ENCODE data around the gene FAH. TPM values are rescaled to one million over a fixed set of nuclear protein-coding genes. Genes with fewer than 3 reads are reported as not detected.

Gene FAH
- total RNA-seq, 1 experiment from 2014 or later, result 21.5 TPM

DNA sequence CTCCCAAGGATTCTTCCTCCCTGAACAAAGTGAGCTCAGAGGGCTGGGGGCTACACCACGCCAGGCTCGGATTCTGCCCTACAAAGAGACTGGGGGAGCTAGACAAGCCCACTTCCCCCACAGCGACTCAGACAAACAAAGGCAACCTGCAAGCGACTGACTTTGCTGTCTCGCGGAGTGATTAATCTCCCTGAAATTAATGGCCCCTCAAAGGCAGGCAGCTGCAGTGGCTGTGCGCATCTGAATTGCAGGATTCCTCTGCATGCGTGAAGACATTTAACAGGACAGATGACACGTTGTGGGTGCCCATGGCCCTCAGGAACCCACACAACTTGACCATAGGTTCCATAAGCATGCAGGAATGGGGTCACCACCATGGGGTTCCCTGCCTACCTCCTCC is 80.8 kb downstream of the FAH start:
- H3K79me2 ChIP-seq (ENCODE audit: insufficient read depth, low read length), result no peaks in the 10 kb centered on the region
- no peak overlapping the region for H4K8ac ChIP-seq (replicated peaks; ENCODE audit: insufficient read length, low read depth, low read length)
- H3K4me3 Mint-ChIP-seq, result no peak overlapping the region
- WGBS (ENCODE audit: extremely low coverage, insufficient read length, low lambda C conversion rate), result no CpG with 5 or more reads among the region's 9 CpGs
- H3K9me3 ChIP-seq (ENCODE audit: control insufficient read depth, low read depth, low read length), result no peaks in the 10 kb centered on the region
- no peak overlapping the region for H2BK15ac ChIP-seq (ENCODE audit: low read depth, low read length)
- H2AK5ac ChIP-seq (ENCODE audit: insufficient read length, low read length), result no peak overlapping the region
- no peak overlapping the region for H2BK120ac ChIP-seq (ENCODE audit: low read depth, low read length, poor library complexity, severe bottlenecking)
- peaks cover 5% of the 10 kb centered on the region for H3K27me3 Mint-ChIP-seq (ENCODE audit: low read depth)
- H2BK12ac ChIP-seq (ENCODE audit: insufficient read length, low read depth, low read length), result no peak overlapping the region
- H3K18ac ChIP-seq (ENCODE audit: insufficient read length, low read depth, low read length), result no peak overlapping the region
- DNase-seq, result no peak
- H3K14ac ChIP-seq (ENCODE audit: insufficient read depth, low read length), result no peak overlapping the region
- no peak overlapping the region for H3K4ac ChIP-seq (ENCODE audit: low read depth, low read length)
- no peaks in the 10 kb centered on the region for H3K4me1 ChIP-seq (ENCODE audit: insufficient read depth, low read length)
- H2BK20ac ChIP-seq (ENCODE audit: low read depth, low read length, poor library complexity, severe bottlenecking), result no peak overlapping the region
- no peak overlapping the region for H3K56ac ChIP-seq (ENCODE audit: insufficient read length, low read depth, low read length)
- H2AFZ ChIP-seq (ENCODE audit: low read length), result no peak overlapping the region
- no peaks in the 10 kb centered on the region for H3K23me2 ChIP-seq (ENCODE audit: insufficient read length, low read depth, low read length, poor library complexity, severe bottlenecking)
- H4K20me1 ChIP-seq (ENCODE audit: control insufficient read depth, insufficient read depth, insufficient read length), result no peaks in the 10 kb centered on the region
- no peak overlapping the region for H3K23ac ChIP-seq (ENCODE audit: insufficient read length, low read depth, low read length)
- no peaks in the 10 kb centered on the region for H3K9me3 Mint-ChIP-seq
- no peaks in the 10 kb centered on the region for H3K79me1 ChIP-seq (ENCODE audit: insufficient read depth, low read depth, low read length, poor library complexity, severe bottlenecking)
- no peak overlapping the region for H3K4me2 ChIP-seq (ENCODE audit: insufficient read depth, insufficient read length, low read length)
- no peak overlapping the region for H3K27ac ChIP-seq (ENCODE audit: insufficient read length, low read depth, low read length)
- H3K36me3 Mint-ChIP-seq (ENCODE audit: insufficient read depth in 1 of 3, low read depth in 3 of 3), result no peaks in the 10 kb centered on the region
- no peak overlapping the region; a peak in 2 of 7 replicates for H3K27ac Mint-ChIP-seq
- no peak overlapping the region for H4K5ac ChIP-seq (ENCODE audit: insufficient read length, low read depth, low read length)
- no peaks in the 10 kb centered on the region for H3K27me3 ChIP-seq (ENCODE audit: insufficient read depth, low read length)
- no peak overlapping the region for H3T11ph ChIP-seq (ENCODE audit: low read length)
- TF ChIP-seq, protein P1, sequence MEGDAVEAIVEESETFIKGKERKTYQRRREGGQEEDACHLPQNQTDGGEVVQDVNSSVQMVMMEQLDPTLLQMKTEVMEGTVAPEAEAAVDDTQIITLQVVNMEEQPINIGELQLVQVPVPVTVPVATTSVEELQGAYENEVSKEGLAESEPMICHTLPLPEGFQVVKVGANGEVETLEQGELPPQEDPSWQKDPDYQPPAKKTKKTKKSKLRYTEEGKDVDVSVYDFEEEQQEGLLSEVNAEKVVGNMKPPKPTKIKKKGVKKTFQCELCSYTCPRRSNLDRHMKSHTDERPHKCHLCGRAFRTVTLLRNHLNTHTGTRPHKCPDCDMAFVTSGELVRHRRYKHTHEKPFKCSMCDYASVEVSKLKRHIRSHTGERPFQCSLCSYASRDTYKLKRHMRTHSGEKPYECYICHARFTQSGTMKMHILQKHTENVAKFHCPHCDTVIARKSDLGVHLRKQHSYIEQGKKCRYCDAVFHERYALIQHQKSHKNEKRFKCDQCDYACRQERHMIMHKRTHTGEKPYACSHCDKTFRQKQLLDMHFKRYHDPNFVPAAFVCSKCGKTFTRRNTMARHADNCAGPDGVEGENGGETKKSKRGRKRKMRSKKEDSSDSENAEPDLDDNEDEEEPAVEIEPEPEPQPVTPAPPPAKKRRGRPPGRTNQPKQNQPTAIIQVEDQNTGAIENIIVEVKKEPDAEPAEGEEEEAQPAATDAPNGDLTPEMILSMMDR (conservative IDR thresholded peaks at IDR 0.05), result no peak
- no peak overlapping the region for H3K9ac ChIP-seq (ENCODE audit: extremely low read depth, insufficient read length, low read length)
- H3K4me1 Mint-ChIP-seq, result peaks cover 9 to 12% of the 10 kb centered on the region in 2 experiments
- H2BK5ac ChIP-seq (ENCODE audit: insufficient read length, low read length), result no peak overlapping the region
- no peak overlapping the region for H4K91ac ChIP-seq (ENCODE audit: insufficient read length, low read depth, low read length)

Measured in H9 (cell line).